NCI-H82 treated with DMSO at 0.1 percent for 48 hours (cell line): ENCODE measurements around the gene ANGPT4.
"Not testable (repeated sequence)": the region's sequence is repeated elsewhere in the genome, so short reads cannot be mapped to it uniquely, and the experiment has no call there.

Experiments
- DNase-seq: peaks from one replicate; lab custom pipeline; 2025; ENCODE audit not compliant: unreplicated experiment; lab: John Stamatoyannopoulos, UW

Gene ANGPT4

DNA sequence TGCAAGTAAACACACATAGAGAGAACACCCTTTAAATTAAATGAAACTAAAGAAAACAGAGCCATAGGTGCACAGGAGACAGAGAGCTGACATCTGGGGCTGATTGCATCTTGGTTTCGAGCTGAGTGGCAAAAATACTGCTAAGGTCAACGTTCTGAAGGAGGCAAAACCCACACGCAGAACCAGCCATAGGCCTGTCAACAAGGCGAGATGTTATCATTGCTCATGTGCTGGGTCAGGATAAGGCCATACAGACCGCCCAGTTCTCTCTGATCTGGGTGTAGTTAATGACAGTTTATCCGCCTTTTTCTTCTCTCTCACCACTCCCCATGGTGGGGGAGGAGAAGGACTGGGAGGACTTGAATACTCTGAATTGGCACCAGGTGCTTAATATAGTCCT is 87.1 kb downstream of the ANGPT4 start:
- no peak for DNase-seq

DNA sequence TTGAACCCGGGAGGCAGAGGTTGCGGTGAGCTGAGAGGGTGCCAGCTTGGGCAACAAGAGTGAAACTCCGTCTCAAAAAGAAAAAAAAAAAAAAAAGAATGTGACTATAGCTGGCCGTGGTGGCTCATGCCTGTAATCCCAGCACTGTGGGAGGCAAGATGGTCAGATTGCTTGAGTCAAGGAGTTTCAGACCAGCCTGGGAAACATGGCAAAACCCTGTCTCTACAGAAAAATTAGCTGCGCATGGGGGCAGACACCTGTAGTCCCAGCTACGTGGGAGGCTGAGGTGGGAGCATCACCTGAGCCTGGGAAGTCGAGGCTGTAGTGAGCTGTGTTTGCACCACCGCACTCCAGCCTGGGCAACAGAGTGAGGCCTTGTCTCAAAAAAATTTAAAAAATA is 88.2 kb downstream of the ANGPT4 start:
- DNase-seq = not testable (repeated sequence)

DNA sequence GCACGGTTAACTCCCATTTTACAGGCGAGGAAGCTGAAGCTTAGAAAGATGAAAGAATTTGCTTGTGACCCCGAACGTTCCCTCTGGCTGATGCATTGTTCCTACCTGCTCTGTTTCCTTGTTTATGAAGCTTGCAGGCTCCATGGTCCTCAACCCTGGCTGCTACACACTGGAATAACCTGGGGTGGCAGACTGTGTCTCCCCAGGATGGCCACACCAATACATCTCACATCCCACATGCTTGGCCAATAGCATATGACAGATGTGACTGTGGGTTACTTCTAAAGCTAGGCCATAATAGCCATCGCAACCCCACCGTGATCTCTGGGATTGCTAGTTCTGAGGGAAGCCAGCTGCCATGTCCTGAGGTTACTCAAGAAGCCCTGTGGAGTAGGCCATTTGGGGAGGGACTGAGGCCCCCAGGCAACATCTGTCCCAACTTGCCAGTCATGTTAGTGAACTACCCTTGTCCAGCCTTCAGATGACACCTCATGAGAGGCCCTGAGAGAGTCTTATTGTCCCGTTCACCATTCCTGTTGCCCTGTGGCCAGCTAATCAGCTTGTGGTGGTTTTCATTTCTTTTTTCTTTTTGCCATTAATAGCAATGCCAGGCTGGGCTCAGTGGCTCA is 89.3 kb downstream of the ANGPT4 start:
- DNase-seq = no peak

DNA sequence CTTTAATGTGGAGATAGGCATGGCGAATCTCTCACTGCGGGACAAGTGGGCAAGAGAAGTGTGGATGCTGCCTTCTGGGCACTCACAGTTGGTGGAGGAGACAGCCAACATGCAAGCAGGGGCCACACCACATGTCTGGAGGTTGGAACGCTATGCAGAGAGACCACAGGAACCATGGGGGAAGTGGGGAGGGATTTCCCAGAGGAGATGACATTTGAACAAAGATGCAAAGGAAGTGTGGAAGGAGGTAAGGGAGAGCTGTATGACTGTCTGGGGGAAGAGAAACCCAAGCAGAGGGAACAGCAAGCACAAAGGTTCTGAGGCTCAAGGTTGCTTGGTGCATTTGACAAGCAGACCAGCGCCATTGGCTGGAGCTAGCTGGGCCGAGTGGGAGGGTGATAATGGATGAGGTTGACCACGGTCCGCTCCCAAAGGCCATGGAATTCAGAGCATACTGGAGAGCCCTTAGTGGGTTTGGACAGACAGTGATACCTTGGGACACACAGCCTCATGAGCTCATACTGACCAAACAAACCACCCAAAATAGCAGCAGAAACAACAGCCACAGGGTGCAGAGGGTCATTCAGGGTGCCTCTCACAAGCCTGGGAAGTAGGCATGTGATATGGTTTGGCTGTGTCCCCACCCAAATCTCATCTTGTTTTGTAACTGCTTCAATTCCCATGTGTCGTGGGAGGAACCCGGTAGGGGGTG is 90.3 kb downstream of the ANGPT4 start:
- no peak for DNase-seq

DNA sequence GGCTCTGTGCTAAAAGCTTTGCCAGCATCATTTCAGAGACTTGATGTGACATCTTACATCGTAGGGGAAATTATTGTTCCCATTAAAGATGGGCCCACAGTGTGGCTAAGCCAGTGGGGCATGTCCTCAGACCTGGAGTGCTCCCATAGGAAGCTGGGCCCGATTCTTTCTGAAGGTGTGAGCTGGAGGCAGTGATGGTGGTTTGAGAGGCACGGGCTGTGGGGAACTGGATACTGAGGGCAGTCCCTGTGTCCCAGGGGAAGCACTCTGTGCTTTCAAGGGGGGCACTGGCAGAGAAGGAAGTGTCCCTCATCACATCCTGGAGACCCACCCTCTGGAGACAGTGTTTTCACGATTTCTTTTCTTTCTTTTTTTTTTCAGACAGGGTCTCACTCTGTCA is 91.2 kb downstream of the ANGPT4 start:
- DNase-seq = no peak

DNA sequence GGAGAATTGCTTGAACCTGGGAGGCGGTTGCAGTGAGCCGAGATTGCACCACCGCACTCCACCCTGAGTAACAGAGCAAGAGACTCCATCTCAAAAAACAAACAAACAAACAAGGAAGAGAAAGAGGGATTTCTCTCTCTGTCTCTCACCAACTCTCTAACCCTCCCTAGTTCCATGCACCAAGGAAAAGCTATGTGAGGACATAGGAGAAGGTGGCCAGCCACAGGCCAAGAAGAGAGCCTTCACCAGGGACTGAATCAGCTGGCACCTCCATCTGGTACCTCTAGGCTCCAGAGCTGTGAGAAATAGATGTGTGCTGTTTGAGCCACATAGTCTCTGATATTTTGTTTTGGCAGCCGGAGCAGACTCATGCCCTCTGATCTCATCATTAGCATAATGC is 91.6 kb downstream of the ANGPT4 start:
- DNase-seq = no peak

DNA sequence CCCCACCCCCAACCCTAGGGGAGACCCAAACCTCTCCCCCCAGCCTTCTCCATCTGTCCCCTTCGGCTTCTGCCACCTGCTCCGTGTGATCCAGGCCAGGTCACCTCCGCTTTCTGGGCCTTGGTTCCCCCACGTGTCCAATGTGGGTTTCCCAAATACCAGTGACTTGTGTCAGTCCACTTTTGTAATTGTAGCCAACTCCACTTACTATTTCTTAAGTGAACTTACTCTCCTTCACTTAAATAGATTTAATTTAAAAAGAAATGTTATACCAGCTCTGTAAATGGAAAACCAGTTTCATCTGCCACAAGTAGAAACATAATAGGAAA is 92.6 kb downstream of the ANGPT4 start:
- no peak for DNase-seq

DNA sequence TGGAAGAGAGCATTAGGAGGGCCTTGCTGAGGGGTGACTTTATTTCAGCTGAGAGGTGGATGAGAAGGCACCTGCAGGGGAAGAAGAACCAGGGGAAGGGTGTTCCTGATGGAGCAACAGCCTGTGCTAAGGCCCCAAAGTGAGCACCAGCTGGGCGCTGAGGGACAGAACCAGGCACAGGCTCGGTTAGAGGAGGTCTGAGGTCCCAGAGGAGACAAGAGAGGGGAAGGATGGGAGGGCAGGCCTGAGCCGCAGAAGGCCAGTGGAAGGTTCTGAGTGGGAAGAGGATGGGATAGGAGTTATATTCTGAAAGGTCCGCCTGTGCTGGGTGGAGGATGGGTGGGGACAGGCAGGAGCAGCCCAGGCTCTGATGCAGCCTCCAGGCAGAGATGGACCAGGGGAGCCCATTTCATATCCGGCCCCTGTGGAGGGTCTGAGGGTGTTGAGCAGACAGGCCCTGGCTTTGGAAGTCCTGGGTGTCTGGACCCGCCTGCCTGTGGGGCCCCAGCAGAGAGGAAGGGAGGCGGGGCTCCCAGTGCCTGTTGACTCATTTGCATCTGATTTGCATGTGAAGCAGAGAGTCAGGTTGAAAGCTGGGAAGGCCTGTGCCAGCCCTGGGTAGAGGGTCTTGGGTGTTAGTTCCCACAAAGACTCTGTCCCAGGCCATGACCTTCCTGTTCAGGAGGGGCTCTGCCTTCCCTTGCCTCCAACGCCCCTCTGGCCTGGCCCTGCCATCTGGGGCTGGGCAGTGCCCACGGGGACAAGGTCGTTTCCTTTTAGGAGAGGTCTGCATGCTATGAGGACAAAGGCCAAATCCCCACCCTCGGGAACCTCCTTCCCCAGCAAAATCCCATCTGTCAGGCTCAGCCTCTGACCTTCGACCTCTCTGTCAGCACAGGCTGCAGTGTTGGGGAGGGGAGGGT is 93.2 kb downstream of the ANGPT4 start:
- no peak for DNase-seq

DNA sequence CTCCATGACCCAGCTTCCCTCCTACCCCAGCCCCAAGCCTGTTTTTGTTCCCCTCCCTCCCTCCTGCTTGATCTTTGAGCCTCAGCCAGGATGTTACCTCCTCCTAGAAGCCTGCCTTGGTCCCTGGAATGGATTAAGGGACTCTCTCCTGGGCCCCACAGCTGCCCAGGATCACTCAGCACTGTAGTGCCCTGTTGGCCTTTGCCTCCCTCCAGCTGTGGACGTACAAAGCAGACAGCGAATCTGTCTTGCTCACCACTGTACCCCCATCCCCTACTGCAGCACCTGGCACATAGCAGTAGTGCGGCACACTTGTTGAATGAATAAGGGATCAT is 94.4 kb downstream of the ANGPT4 start:
- DNase-seq = no peak

DNA sequence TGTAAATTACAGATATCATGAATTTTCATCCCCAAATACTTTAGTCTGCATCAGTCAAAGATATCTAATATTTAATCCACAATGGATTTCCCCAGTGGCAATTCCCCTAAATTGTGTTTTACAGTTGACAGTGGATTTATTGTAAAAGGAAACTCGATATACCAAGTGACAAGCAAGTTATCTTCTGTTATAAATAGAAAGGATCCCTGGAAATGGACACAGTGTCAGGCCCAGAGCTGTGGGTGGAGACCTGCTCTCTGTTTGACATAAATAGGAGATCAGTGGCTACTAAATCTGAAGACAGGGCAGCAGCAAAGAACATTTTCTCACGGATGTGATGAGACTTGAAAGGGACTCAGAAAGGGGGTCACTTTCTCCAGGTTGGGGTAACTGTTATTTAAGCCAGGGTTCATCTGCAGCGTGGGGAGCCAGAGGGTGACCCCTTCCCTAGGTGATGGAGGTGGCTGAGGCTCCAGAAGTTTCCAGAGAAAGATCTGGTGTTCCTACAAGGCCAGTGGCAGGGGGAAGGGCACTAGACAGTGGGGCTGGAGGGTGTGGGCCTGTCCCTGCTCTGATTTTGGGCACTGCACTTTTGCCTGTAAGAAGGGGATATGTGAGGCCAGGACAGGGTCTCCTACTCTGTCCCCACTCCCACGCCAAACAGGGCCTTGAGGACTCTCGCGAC is 94.9 kb downstream of the ANGPT4 start:
- no peak for DNase-seq

DNA sequence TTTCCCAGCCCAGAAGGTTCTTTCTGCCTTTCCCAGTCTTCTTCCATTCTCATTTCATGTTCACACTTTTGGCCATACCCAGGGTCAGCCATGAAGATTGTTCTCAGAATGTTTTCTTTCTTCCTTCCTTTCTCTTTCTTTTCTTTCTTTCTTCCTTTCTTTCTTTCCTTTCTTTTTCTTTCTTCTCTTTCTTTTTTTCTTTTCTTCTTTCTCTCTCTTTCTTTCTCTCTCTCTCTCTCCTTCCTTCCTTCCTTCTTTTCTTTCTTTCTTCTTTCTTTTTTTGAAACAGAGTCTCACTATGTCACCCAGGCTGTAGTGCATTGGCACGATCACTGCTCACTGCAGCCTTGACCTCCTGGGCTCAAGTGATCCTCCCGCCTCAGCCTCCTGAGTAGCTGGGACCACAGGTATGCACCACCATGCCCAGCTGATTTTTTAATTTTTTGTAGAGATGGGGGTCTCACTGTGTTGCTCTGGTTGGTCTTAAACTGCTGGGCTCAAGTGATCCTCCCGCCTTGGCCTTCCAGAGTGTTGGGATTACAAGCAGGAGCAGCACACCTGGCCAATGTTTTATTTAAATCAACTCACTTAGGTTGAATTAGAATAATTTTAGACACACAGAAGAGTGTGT is 95.7 kb downstream of the ANGPT4 start:
- DNase-seq = no peak
